Astrocyte (in vitro differentiated cells and primary cell): ENCODE measurements around the gene BHLHA9. TPM values are rescaled to one million over a fixed set of nuclear protein-coding genes. Genes with fewer than 3 reads are reported as not detected.

Experiments used
- DNase-seq: peaks from one replicate; pipeline ENCODE4 v3.0.0-alpha.2; 2010; ENCODE audit warnings: low read depth
- FAIRE-seq: peaks from 2 replicates; lab custom pipeline; 2011; peaks lifted over from hg19 to GRCh38; lab: Jason Lieb, UNC
- H2AFZ ChIP-seq: 2 replicates; pipeline ENCODE4 v1.6.0; 2012; ENCODE audit warnings: low read depth, low read length, inconsistent platforms
- H3K27ac ChIP-seq: 2 replicates; pipeline ENCODE4 v1.5.1; 2011; ENCODE audit warnings: low read depth, low read length, inconsistent platforms
- H3K27me3 ChIP-seq: 2 replicates; pipeline ENCODE4 v1.6.0; 2011; ENCODE audit warnings: low read length, inconsistent platforms; ENCODE audit not compliant: insufficient read depth
- H3K36me3 ChIP-seq: 2 replicates; pipeline ENCODE4 v1.5.1; 2011; ENCODE audit warnings: low read length, inconsistent platforms; ENCODE audit not compliant: insufficient read depth
- H3K4me1 ChIP-seq: 2 replicates; pipeline ENCODE4 v1.5.1; 2011; ENCODE audit warnings: low read length, inconsistent platforms; ENCODE audit not compliant: insufficient read depth
- H3K4me2 ChIP-seq: 2 replicates; pipeline ENCODE4 v1.6.0; 2012; ENCODE audit warnings: low read length, inconsistent platforms
- H3K4me3 ChIP-seq: 2 replicates; pipeline ENCODE4 v1.5.1; 2011; ENCODE audit warnings: low read depth, mild to moderate bottlenecking, low read length, inconsistent platforms; ENCODE audit not compliant: insufficient read depth
- H3K79me2 ChIP-seq: 2 replicates; pipeline ENCODE4 v1.6.0; 2012; ENCODE audit warnings: mild to moderate bottlenecking, low read length, inconsistent platforms; ENCODE audit not compliant: insufficient read depth
- H3K9ac ChIP-seq: 2 replicates; pipeline ENCODE4 v1.6.0; 2012; ENCODE audit warnings: mild to moderate bottlenecking, low read length, inconsistent platforms
- H3K9me3 ChIP-seq: 2 replicates; pipeline ENCODE4 v1.5.1; 2012; ENCODE audit warnings: low read depth, mild to moderate bottlenecking, low read length, inconsistent platforms; ENCODE audit not compliant: insufficient read depth
- H4K20me1 ChIP-seq: 2 replicates; pipeline ENCODE4 v1.6.0; 2012; ENCODE audit warnings: low read length, inconsistent platforms; ENCODE audit not compliant: insufficient read depth
- H3K27ac Mint-ChIP-seq: one replicate; pipeline ENCODE4 v1.8.0; 2021; ENCODE audit warnings: mild to moderate bottlenecking, mixed read lengths; ENCODE audit not compliant: unreplicated experiment
- H3K27me3 Mint-ChIP-seq: one replicate; pipeline ENCODE4 v1.8.0; 2021; ENCODE audit warnings: low read depth, mixed read lengths; ENCODE audit not compliant: unreplicated experiment
- H3K36me3 Mint-ChIP-seq: one replicate; pipeline ENCODE4 v1.8.0; 2021; ENCODE audit warnings: low read depth, mixed read lengths; ENCODE audit not compliant: unreplicated experiment
- H3K4me1 Mint-ChIP-seq: one replicate; pipeline ENCODE4 v1.8.0; 2021; ENCODE audit warnings: low read depth, mixed read lengths; ENCODE audit not compliant: unreplicated experiment
- H3K4me3 Mint-ChIP-seq: one replicate; pipeline ENCODE4 v1.8.0; 2021; ENCODE audit warnings: mild to moderate bottlenecking, moderate library complexity, mixed read lengths; ENCODE audit not compliant: unreplicated experiment
- H3K9me3 Mint-ChIP-seq: one replicate; pipeline ENCODE4 v1.8.0; 2021; ENCODE audit warnings: mild to moderate bottlenecking, mixed read lengths; ENCODE audit not compliant: unreplicated experiment
- EZH2 ChIP-seq: IDR thresholded peaks from 2 replicates; pipeline ENCODE4 v1.6.1; 2012; ENCODE audit warnings: mild to moderate bottlenecking, low read length, inconsistent platforms; ENCODE audit not compliant: insufficient read depth
- total RNA-seq: library from RNA; stranded (reverse); gene quantifications from 2 replicates; pipeline ENCODE4 v1.2.1, GENCODE V29; 2021
- TF ChIP-seq, protein P1 (sequence below): IDR thresholded peaks from 2 replicates; pipeline ENCODE4 v1.5.1; 2011; ENCODE audit warnings: low read depth, mild to moderate bottlenecking, inconsistent platforms, low read length, moderate library complexity; ENCODE audit not compliant: insufficient read depth

The BHLHA9 gene
- total RNA-seq, 1 donor from 2014 or later = not detected

DNA sequence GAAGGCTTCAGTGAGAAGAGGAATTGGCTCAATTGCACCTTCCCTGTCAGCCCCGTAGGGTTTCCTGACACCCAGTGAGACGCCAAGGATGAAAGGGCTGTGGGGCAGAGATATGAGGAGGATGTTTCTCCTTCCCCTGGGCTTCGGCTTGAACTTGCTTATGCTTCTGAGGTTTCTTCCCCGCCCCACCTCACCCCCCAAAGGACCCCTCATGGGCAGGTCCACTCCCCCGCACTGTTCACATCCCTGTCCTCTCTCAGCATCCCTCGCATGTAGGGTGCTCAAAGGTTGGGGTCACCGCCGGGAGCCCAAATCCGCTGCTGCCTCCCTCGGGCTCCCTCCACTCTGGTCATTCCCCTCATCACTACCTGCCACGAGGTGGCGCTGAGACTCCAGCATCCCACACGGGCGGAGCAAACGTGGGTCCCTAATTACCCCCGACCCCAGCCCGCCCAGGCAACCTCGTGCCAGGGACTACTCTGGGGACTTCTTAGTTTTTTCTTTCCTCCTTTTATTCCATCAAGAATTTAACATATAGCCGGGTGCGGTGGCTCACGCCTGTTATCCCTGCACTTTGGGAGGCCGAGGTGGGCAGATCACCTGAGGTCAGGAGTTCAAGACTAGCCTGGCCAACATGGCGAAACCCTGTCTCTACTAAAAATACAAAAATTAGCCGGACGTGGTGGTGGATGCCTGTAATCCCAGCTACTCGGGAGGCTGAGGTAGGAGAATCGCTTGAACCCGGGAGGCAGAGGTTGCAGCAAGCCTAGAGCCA is 5.9 kb downstream of the BHLHA9 start:
- Mint-ChIP-seq H3K27ac (peak overlapping the region; percentile 26), H3K36me3 (no peaks in the 10 kb centered on the region), H3K27me3 (peaks cover 40% of the 10 kb centered on the region), H3K4me3 (no peak overlapping the region), H3K4me1 (no peaks in the 10 kb centered on the region), H3K9me3 (peaks cover 2% of the 10 kb centered on the region)
- no peak overlapping the region for H3K9ac ChIP-seq
- TF ChIP-seq, protein P1, sequence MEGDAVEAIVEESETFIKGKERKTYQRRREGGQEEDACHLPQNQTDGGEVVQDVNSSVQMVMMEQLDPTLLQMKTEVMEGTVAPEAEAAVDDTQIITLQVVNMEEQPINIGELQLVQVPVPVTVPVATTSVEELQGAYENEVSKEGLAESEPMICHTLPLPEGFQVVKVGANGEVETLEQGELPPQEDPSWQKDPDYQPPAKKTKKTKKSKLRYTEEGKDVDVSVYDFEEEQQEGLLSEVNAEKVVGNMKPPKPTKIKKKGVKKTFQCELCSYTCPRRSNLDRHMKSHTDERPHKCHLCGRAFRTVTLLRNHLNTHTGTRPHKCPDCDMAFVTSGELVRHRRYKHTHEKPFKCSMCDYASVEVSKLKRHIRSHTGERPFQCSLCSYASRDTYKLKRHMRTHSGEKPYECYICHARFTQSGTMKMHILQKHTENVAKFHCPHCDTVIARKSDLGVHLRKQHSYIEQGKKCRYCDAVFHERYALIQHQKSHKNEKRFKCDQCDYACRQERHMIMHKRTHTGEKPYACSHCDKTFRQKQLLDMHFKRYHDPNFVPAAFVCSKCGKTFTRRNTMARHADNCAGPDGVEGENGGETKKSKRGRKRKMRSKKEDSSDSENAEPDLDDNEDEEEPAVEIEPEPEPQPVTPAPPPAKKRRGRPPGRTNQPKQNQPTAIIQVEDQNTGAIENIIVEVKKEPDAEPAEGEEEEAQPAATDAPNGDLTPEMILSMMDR = peak; percentile 53
- no peak for TF ChIP-seq EZH2
- H3K27ac ChIP-seq = no peak overlapping the region
- no peak overlapping the region for H3K4me3 ChIP-seq
- H3K79me2 ChIP-seq = no peaks in the 10 kb centered on the region
- peaks cover 31% of the 10 kb centered on the region for H3K27me3 ChIP-seq
- no peak overlapping the region for H3K4me2 ChIP-seq
- H3K4me1 ChIP-seq = no peaks in the 10 kb centered on the region
- no peaks in the 10 kb centered on the region for H3K36me3 ChIP-seq
- no peaks in the 10 kb centered on the region for H4K20me1 ChIP-seq
- H2AFZ ChIP-seq = peak overlapping the region; percentile 41
- FAIRE-seq (no peak), DNase-seq (no peak)
- H3K9me3 ChIP-seq = no peaks in the 10 kb centered on the region

DNA sequence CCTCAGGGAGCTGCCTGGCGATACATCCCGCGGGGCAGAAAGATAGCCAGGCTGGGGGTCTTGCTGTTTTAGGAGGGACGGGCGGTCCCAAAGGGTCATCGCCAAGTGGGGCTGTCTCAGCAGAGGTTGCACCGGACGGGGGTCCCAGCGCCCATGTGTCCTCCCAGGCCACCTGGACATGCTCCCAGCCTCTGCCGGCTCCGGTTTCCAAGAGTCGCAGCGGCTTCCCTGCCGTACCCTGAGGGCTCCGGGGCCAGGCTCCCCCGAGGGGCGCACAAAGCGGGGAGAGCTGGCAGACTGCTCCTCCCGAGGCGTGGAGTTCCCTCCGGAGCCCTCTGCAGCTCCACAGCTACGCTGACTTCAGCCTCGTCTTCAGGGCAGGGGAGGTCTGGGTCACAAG is 10.4 kb downstream of the BHLHA9 start:
- peaks cover 2% of the 10 kb centered on the region for H3K9me3 Mint-ChIP-seq
- no peaks in the 10 kb centered on the region for H4K20me1 ChIP-seq
- no peaks in the 10 kb centered on the region for H3K36me3 ChIP-seq
- H3K27ac Mint-ChIP-seq = no peak overlapping the region
- no peak overlapping the region for H3K4me3 ChIP-seq
- H3K4me3 Mint-ChIP-seq = no peak overlapping the region
- H3K4me1 Mint-ChIP-seq = no peaks in the 10 kb centered on the region
- no peak overlapping the region for H3K4me2 ChIP-seq
- no peak for FAIRE-seq
- DNase-seq = no peak
- peaks cover 16% of the 10 kb centered on the region for H3K27me3 Mint-ChIP-seq
- no peaks in the 10 kb centered on the region for H3K36me3 Mint-ChIP-seq
- H3K27me3 ChIP-seq = peaks cover 8% of the 10 kb centered on the region
- H3K79me2 ChIP-seq = no peaks in the 10 kb centered on the region
- H2AFZ ChIP-seq = no peak overlapping the region
- H3K9me3 ChIP-seq = no peaks in the 10 kb centered on the region
- H3K9ac ChIP-seq = no peak overlapping the region
- no peaks in the 10 kb centered on the region for H3K4me1 ChIP-seq
- H3K27ac ChIP-seq = no peak overlapping the region
- TF ChIP-seq, protein P1 = no peak
- no peak for TF ChIP-seq EZH2
